NCI-H526 treated with DMSO at 0.1 percent for 48 hours (cell line): ENCODE measurements around the gene C10orf95.
"Not testable (repeated sequence)": the region's sequence is repeated elsewhere in the genome, so short reads cannot be mapped to it uniquely, and the experiment has no call there.

ENCODE experiments used
- DNase-seq: peaks from one replicate; lab custom pipeline; 2025; lab: John Stamatoyannopoulos, UW

The C10orf95 gene

GRCh38 chr10:102451105-102451969 lies at the start of gene C10orf95:
Gene C10orf95 (minus strand): TSS chr10:102451543. CDS start chr10:102451093, 450 bp downstream.
- no peak for DNase-seq

- DNase-seq, result not testable (repeated sequence)
These were observed 49.3 kb upstream of the C10orf95 start for GRCh38 chr10:102500686-102501085.

- DNase-seq, result no peak
These were observed 48.0 kb upstream of the C10orf95 start for GRCh38 chr10:102499356-102499755.

- no peak for DNase-seq
These were observed 46.2 kb upstream of the C10orf95 start for GRCh38 chr10:102497545-102497944.

GRCh38 chr10:102493771-102494170 lies 42.4 kb upstream of the C10orf95 start:
- no peak for DNase-seq

- DNase-seq, result peak; percentile 24
These were observed 41.6 kb upstream of the C10orf95 start for GRCh38 chr10:102492983-102493382.

- no peak for DNase-seq
These were observed 41.1 kb upstream of the C10orf95 start for GRCh38 chr10:102492344-102492939.

GRCh38 chr10:102491136-102491535 lies 39.8 kb upstream of the C10orf95 start:
- no peak for DNase-seq

- no peak for DNase-seq
These were observed 33.9 kb upstream of the C10orf95 start for GRCh38 chr10:102485093-102485784.

GRCh38 chr10:102484021-102484420 lies 32.7 kb upstream of the C10orf95 start:
- no peak for DNase-seq

GRCh38 chr10:102480396-102480795 lies 29.1 kb upstream of the C10orf95 start:
- DNase-seq, result no peak

- no peak for DNase-seq
These were observed 28.3 kb upstream of the C10orf95 start for GRCh38 chr10:102479651-102480050.

- DNase-seq, result no peak
These were observed 25.3 kb upstream of the C10orf95 start for GRCh38 chr10:102476466-102477141.

- DNase-seq, result no peak
These were observed 24.2 kb upstream of the C10orf95 start for GRCh38 chr10:102475451-102476040.

GRCh38 chr10:102473445-102474331 lies 22.3 kb upstream of the C10orf95 start:
- no peak for DNase-seq

- no peak for DNase-seq
These were observed 19.5 kb upstream of the C10orf95 start for GRCh38 chr10:102470579-102471546.

- DNase-seq, result no peak
These were observed 17.3 kb upstream of the C10orf95 start for GRCh38 chr10:102468683-102469082.

GRCh38 chr10:102467971-102468438 lies 16.7 kb upstream of the C10orf95 start:
- no peak for DNase-seq

- no peak for DNase-seq
These were observed 16.0 kb upstream of the C10orf95 start for GRCh38 chr10:102467318-102467717.
